Measurements from ENCODE around the gene PLIN1.
"Not testable (repeated sequence)": the region's sequence is repeated elsewhere in the genome, so short reads cannot be mapped to it uniquely, and the experiment has no call there.

The PLIN1 gene

GRCh38 chr15:89679212-89679611 is at the start of gene PLIN1:
PLIN1 (minus strand) TSS chr15:89679367; CDS start chr15:89677489, 1,878 bp downstream.
- no peaks in the 10 kb centered on the region for H3K4me1 ChIP-seq (ENCODE audit: insufficient read depth, low read length)
- no peaks in the 10 kb centered on the region for H3K36me3 ChIP-seq (ENCODE audit: insufficient read depth, low read length)
- no peaks in the 10 kb centered on the region for H3K9me3 ChIP-seq (ENCODE audit: control insufficient read depth, insufficient read depth, low read length)
- no peak within 1 kb of the TSS for H3K9ac ChIP-seq (ENCODE audit: low read depth, low read length)

- H3K36me3 ChIP-seq (ENCODE audit: insufficient read depth, low read length): no peaks in the 10 kb centered on the region
- peaks cover 3% of the 10 kb centered on the region; the same call in 1 of the 2 replicates for H3K4me1 ChIP-seq (ENCODE audit: insufficient read depth, low read length)
- no peaks in the 10 kb centered on the region for H3K9me3 ChIP-seq (ENCODE audit: control insufficient read depth, insufficient read depth, low read length)
- no peak overlapping the region for H3K9ac ChIP-seq (ENCODE audit: low read depth, low read length)
Observed at GRCh38 chr15:89728254-89728653, 49.1 kb upstream of the PLIN1 start.

- no peaks in the 10 kb centered on the region for H3K36me3 ChIP-seq (ENCODE audit: insufficient read depth, low read length)
- no peak overlapping the region for H3K9ac ChIP-seq (ENCODE audit: low read depth, low read length)
- no peaks in the 10 kb centered on the region for H3K9me3 ChIP-seq (ENCODE audit: control insufficient read depth, insufficient read depth, low read length)
- no peaks in the 10 kb centered on the region for H3K4me1 ChIP-seq (ENCODE audit: insufficient read depth, low read length)
Observed at GRCh38 chr15:89725064-89725463, 45.9 kb upstream of the PLIN1 start.

GRCh38 chr15:89724621-89725020 is 45.5 kb upstream of the PLIN1 start:
- Histone ChIP-seq H3K9ac (ENCODE audit: low read depth, low read length) (no peak overlapping the region), H3K4me1 (ENCODE audit: insufficient read depth, low read length) (no peaks in the 10 kb centered on the region), H3K9me3 (ENCODE audit: control insufficient read depth, insufficient read depth, low read length) (no peaks in the 10 kb centered on the region), H3K36me3 (ENCODE audit: insufficient read depth, low read length) (no peaks in the 10 kb centered on the region)

DNA sequence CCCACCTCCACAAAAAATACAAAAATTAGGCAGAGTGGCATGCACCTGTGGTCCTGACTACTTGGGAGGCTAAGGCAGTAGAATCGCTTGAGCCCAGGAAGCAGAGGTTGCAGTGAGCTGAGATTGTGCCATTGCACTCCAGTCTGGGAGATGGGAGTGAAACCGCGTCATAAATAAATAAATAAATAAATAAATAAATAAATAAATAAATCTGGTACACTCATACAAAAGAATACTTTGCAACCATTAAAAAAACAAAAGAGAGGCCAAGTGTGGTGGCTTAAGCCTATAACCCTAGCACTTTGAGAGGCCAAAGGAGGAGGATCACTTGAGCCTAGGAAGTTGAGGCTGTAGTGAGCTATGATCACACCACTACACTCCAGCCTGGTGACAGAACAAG is 43.9 kb upstream of the PLIN1 start:
- Histone ChIP-seq H3K4me1 (ENCODE audit: insufficient read depth, low read length) (no peaks in the 10 kb centered on the region), H3K36me3 (ENCODE audit: insufficient read depth, low read length) (no peaks in the 10 kb centered on the region), H3K9ac (ENCODE audit: low read depth, low read length) (no peak overlapping the region), H3K9me3 (ENCODE audit: control insufficient read depth, insufficient read depth, low read length) (no peaks in the 10 kb centered on the region)

DNA sequence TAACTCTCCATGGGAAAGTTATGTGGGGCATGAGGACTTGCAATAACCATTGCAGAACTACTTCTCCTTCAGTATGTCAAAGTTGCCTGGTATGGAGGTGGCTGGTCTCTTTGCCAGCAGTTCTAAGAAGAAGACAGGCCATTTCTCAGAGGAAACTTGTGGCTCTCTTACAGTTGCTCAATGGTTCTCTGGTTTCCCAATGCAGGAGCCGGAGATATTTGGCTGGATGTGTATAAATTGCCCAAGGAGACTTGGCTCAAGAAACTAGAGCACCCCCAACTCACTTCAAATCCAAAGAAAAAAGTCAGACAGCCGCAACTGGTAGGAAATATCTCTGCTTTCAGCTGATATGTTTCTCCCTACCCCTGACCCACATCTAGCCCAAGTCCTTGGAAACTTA is 35.6 kb upstream of the PLIN1 start:
- no peaks in the 10 kb centered on the region; the same call in 1 of the 2 replicates for H3K9me3 ChIP-seq (ENCODE audit: control insufficient read depth, insufficient read depth, low read length)
- no peaks in the 10 kb centered on the region for H3K36me3 ChIP-seq (ENCODE audit: insufficient read depth, low read length)
- no peak overlapping the region for H3K9ac ChIP-seq (ENCODE audit: low read depth, low read length)
- no peaks in the 10 kb centered on the region for H3K4me1 ChIP-seq (ENCODE audit: insufficient read depth, low read length)

DNA sequence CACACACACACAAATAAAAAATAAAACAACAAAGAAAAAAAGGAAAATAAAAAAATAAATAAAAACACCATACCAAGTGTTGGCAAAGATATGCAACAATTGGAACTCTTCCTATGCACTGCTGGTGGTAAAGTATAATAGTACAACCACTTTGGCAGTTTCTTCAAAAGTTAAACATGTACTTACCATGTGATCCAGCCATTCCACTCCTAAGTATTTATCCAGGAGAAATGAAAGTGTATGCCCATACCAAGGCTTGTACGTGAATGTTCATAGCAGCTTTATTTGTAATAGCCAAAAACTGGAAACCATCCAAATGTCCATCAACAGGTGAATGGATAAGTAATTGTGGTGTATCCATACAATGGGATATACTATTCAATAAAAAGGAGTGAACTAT is 28.4 kb upstream of the PLIN1 start:
- Histone ChIP-seq H3K36me3 (ENCODE audit: insufficient read depth, low read length) (no peaks in the 10 kb centered on the region), H3K9ac (ENCODE audit: low read depth, low read length) (no peak overlapping the region), H3K9me3 (ENCODE audit: control insufficient read depth, insufficient read depth, low read length) (no peaks in the 10 kb centered on the region; the same call in 1 of the 2 replicates), H3K4me1 (ENCODE audit: insufficient read depth, low read length) (no peaks in the 10 kb centered on the region)

DNA sequence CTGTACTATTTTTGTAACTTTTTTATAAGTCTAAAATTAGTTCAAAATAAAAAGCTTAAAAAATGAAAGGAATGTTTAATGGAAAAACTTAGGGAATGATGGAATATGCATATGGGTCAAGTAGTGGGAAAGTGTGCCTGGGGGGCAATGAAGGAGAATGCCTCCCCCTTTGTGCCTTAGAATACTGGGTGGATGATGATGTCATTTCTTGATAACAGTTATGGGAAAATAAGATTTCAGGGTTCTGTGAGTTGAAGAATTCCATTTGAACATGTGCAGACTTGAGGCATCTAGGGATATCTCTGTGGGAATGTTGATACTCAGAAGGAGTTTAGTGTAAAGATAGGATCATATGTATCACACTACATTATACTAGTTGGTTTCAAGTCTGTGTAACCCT is 25.2 kb upstream of the PLIN1 start:
- Histone ChIP-seq H3K9me3 (ENCODE audit: control insufficient read depth, insufficient read depth, low read length) (no peaks in the 10 kb centered on the region), H3K4me1 (ENCODE audit: insufficient read depth, low read length) (no peaks in the 10 kb centered on the region), H3K9ac (ENCODE audit: low read depth, low read length) (no peak overlapping the region), H3K36me3 (ENCODE audit: insufficient read depth, low read length) (no peaks in the 10 kb centered on the region)

GRCh38 chr15:89695198-89695597 is 16.0 kb upstream of the PLIN1 start:
- H3K9ac ChIP-seq (ENCODE audit: low read depth, low read length): no peak overlapping the region
- no peaks in the 10 kb centered on the region for H3K9me3 ChIP-seq (ENCODE audit: control insufficient read depth, insufficient read depth, low read length)
- H3K36me3 ChIP-seq (ENCODE audit: insufficient read depth, low read length): no peaks in the 10 kb centered on the region
- no peaks in the 10 kb centered on the region for H3K4me1 ChIP-seq (ENCODE audit: insufficient read depth, low read length)

GRCh38 chr15:89693696-89694095 is 14.5 kb upstream of the PLIN1 start:
- Histone ChIP-seq H3K36me3 (ENCODE audit: insufficient read depth, low read length) (no peaks in the 10 kb centered on the region), H3K9ac (ENCODE audit: low read depth, low read length) (no peak overlapping the region), H3K4me1 (ENCODE audit: insufficient read depth, low read length) (no peaks in the 10 kb centered on the region), H3K9me3 (ENCODE audit: control insufficient read depth, insufficient read depth, low read length) (no peaks in the 10 kb centered on the region)

- H3K9ac ChIP-seq (ENCODE audit: low read depth, low read length): no peak overlapping the region
- H3K9me3 ChIP-seq (ENCODE audit: control insufficient read depth, insufficient read depth, low read length): no peaks in the 10 kb centered on the region
- no peaks in the 10 kb centered on the region for H3K4me1 ChIP-seq (ENCODE audit: insufficient read depth, low read length)
- H3K36me3 ChIP-seq (ENCODE audit: insufficient read depth, low read length): no peaks in the 10 kb centered on the region
Observed at GRCh38 chr15:89693091-89693490, 13.9 kb upstream of the PLIN1 start.

- peak within 1 kb of the TSS; percentile 87; the same call in 1 of the 2 replicates for H3K9ac ChIP-seq (ENCODE audit: low read depth, low read length)
- no peaks in the 10 kb centered on the region for H3K36me3 ChIP-seq (ENCODE audit: insufficient read depth, low read length)
Observed at GRCh38 chr15:89690276-89691218, 11.4 kb upstream of the PLIN1 start, which contains the start of the genes PEX11A and WDR93. PEX11A (minus strand) TSS chr15:89690754; CDS start chr15:89690632, 122 bp downstream. WDR93 (plus strand) TSS chr15:89690811; CDS start chr15:89701747, 10,936 bp downstream.

GRCh38 chr15:89689930-89690275 is 10.7 kb upstream of the PLIN1 start:
- H3K9me3 ChIP-seq (ENCODE audit: control insufficient read depth, insufficient read depth, low read length); H3K36me3 ChIP-seq (ENCODE audit: insufficient read depth, low read length); H3K4me1 ChIP-seq (ENCODE audit: insufficient read depth, low read length): not testable (repeated sequence)
- H3K9ac ChIP-seq (ENCODE audit: low read depth, low read length): peak overlapping the region; percentile 87; the same call in 1 of the 2 replicates

More at GRCh38 chr15:89690276-89691218, 11.4 kb upstream of the PLIN1 start, which contains the start of the genes PEX11A and WDR93:
- no peaks in the 10 kb centered on the region for H3K4me1 ChIP-seq (ENCODE audit: insufficient read depth, low read length)
- no peaks in the 10 kb centered on the region for H3K9me3 ChIP-seq (ENCODE audit: control insufficient read depth, insufficient read depth, low read length)

DNA sequence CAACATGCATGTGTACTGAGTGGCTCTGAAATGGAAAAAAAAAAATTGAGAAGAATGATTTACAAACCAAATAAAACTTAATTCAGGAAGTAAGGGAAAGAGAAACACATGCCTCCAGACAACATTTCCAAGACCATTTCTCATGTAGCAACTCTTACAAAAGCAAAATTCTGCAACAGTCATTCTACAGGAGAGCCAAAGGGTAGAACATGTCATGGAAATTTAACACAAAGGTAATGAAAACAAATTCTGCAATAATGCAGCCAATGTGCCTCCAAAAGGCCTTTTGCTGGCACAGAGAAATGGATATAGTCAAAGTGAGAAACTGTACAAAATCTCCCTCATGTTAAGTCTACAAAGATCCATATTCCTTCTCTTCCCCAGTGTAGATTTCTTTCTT is 7.4 kb upstream of the PLIN1 start:
- H3K4me1 ChIP-seq (ENCODE audit: insufficient read depth, low read length): no peaks in the 10 kb centered on the region
- H3K9me3 ChIP-seq (ENCODE audit: control insufficient read depth, insufficient read depth, low read length): no peaks in the 10 kb centered on the region
- H3K36me3 ChIP-seq (ENCODE audit: insufficient read depth, low read length): no peaks in the 10 kb centered on the region
- no peak overlapping the region for H3K9ac ChIP-seq (ENCODE audit: low read depth, low read length)

DNA sequence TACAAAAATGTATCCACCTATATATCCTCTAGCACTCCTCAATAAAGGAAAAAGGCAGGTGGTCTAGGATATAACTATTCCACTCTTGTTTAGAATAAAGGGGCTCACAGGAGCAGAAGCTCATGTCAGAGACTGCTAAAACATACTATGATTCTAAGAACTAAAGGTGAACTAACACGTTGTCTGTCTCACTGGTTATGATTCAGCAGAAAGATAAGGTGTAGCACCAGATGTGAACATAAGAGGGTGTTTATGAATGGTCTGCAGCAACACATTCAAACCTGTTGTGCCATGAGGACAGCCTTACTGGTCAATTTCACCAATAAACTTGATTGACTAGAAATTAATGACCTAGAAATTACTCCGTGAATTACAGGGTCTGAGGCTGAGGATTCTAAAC is 6.8 kb upstream of the PLIN1 start:
- Histone ChIP-seq H3K9me3 (ENCODE audit: control insufficient read depth, insufficient read depth, low read length) (no peaks in the 10 kb centered on the region), H3K9ac (ENCODE audit: low read depth, low read length) (no peak overlapping the region), H3K4me1 (ENCODE audit: insufficient read depth, low read length) (no peaks in the 10 kb centered on the region), H3K36me3 (ENCODE audit: insufficient read depth, low read length) (no peaks in the 10 kb centered on the region)
